Lower leg skin (tissue), 4 donors: Measurements from ENCODE around the gene TACR1. TPM values are rescaled to one million over a fixed set of nuclear protein-coding genes. Genes with fewer than 3 reads are reported as not detected.

Experiments used
- DNase-seq, 2 donors: peaks; one replicate each; pipeline ENCODE4 v3.0.0-alpha.2; 2019; ENCODE audit warnings: low spot score in 2 of 2
- H3K4me3 ChIP-seq: fragments of 200-600 bp; sonication (generic); 2 replicates; pipeline ENCODE4 v1.5.1; 2017; ENCODE audit warnings: mild to moderate bottlenecking, low read depth; ENCODE audit not compliant: poor library complexity, severe bottlenecking
- CTCF ChIP-seq, 3 donors: fragments of 450-650 bp; IDR thresholded peaks; one replicate each; pipeline ENCODE4 v1.5.1; 2016; ENCODE audit warnings: antibody characterized with exemption in 3 of 3, mild to moderate bottlenecking in 3 of 3, moderate library complexity in 2 of 3
- POLR2A ChIP-seq, 2 donors: fragments of 450-650 bp; IDR thresholded peaks; one replicate each; pipeline ENCODE4 v1.6.1; 2016 to 2017; ENCODE audit warnings: antibody characterized with exemption in 2 of 2, mild to moderate bottlenecking in 1 of 2, moderate library complexity in 1 of 2
- WGBS, 2 donors: methylation state at CpG; one replicate each; pipeline ENCODE4 v1.1.5; 2018; 5-methylcytosine and 5-hydroxymethylcytosine counted together
- intact Hi-C: fragments of 100-400 bp; cut with DNase I; formaldehyde crosslinking; loops from one replicate; pipeline ENCODE4 v1.15.0; 2023; ENCODE audit warnings: low total_unique reads
- total RNA-seq, 4 donors: library from RNA; depleted of rRNA; stranded (reverse); fragments of >200 nt; gene quantifications; one replicate each; pipeline ENCODE4 v1.1.0, GENCODE V29; 2016

TACR1 gene
- total RNA-seq, 4 donors from 2014 or later: 0.95 to 8.0 (median 2.7) TPM

- intact Hi-C loops: no loop called here
- no peak overlapping the region for H3K4me3 ChIP-seq
- TF ChIP-seq CTCF (IDR thresholded peaks at IDR 0.05): no peak
- no peak for TF ChIP-seq POLR2A (IDR thresholded peaks at IDR 0.05)
- DNase-seq: no peak
- whole genome bisulfite sequencing, 2 donors: 70 to 73% methylated on average over 3 of the region's 3 CpGs
These were observed 163.6 kb downstream of the TACR1 start for GRCh38 chr2:75035444-75036353.

- DNase-seq: no peak
- TF ChIP-seq CTCF (IDR thresholded peaks at IDR 0.05) (no peak), POLR2A (IDR thresholded peaks at IDR 0.05) (no peak)
- 49 to 61% methylated on average over 2 of the region's 2 CpGs for WGBS, 2 donors
- H3K4me3 ChIP-seq: no peak overlapping the region
- intact Hi-C loops: no loop called here
These were observed 165.8 kb downstream of the TACR1 start for GRCh38 chr2:75033516-75033915.

GRCh38 chr2:75031906-75032803 is 167.2 kb downstream of the TACR1 start:
- TF ChIP-seq POLR2A (IDR thresholded peaks at IDR 0.05) (no peak), CTCF (IDR thresholded peaks at IDR 0.05) (no peak)
- intact Hi-C loops: no loop called here
- no peak for DNase-seq
- 85 to 89% methylated on average over 5 of the region's 5 CpGs for WGBS, 2 donors
- no peak overlapping the region for H3K4me3 ChIP-seq

- H3K4me3 ChIP-seq: no peak overlapping the region
- WGBS, 2 donors: 91 to 96% methylated on average over 6 of the region's 6 CpGs
- DNase-seq: no peak
- intact Hi-C loops: no loop called here
- TF ChIP-seq CTCF (IDR thresholded peaks at IDR 0.05) (no peak), POLR2A (IDR thresholded peaks at IDR 0.05) (no peak)
These were observed 168.1 kb downstream of the TACR1 start for GRCh38 chr2:75031171-75031570.

GRCh38 chr2:75030218-75031009 is 168.9 kb downstream of the TACR1 start:
- H3K4me3 ChIP-seq: no peak overlapping the region
- 84 to 90% methylated on average over 3 of the region's 3 CpGs for WGBS, 2 donors
- DNase-seq: no peak
- no peak for TF ChIP-seq POLR2A (IDR thresholded peaks at IDR 0.05)
- no peak for TF ChIP-seq CTCF (IDR thresholded peaks at IDR 0.05)
- intact Hi-C loops: no loop called here
